KOPT-K1 (cell line): ENCODE measurements around the gene HLA-DOB.

ENCODE experiments used
- H3K27ac ChIP-seq: fragments of 200-600 bp; sonication (generic); 2 replicates; pipeline ENCODE4 v1.5.1; 2016; ENCODE audit warnings: antibody characterized with exemption, mild to moderate bottlenecking, low read depth, low read length; ENCODE audit not compliant: poor library complexity, severe bottlenecking
- H3K36me3 ChIP-seq: fragments of 200-600 bp; sonication (generic); 2 replicates; pipeline ENCODE4 v1.5.1; 2017; ENCODE audit warnings: antibody characterized with exemption, mild to moderate bottlenecking, low read length, moderate library complexity; ENCODE audit not compliant: insufficient read depth
- H3K9me3 ChIP-seq: fragments of 200-600 bp; sonication (generic); 2 replicates; pipeline ENCODE4 v1.5.1; 2017; ENCODE audit warnings: antibody characterized with exemption, low read length, mild to moderate bottlenecking; ENCODE audit not compliant: insufficient read depth, poor library complexity, severe bottlenecking

HLA-DOB gene

GRCh38 chr6:32816746-32817204 is at the start of gene HLA-DOB:
Gene HLA-DOB (minus strand): TSS chr6:32817002. CDS start chr6:32816951, 51 bp downstream.
- Histone ChIP-seq H3K9me3 (no peaks in the 10 kb centered on the region), H3K27ac (no peak within 1 kb of the TSS), H3K36me3 (no peaks in the 10 kb centered on the region)

- no peak overlapping the region for H3K27ac ChIP-seq
- H3K36me3 ChIP-seq, result peaks cover 15% of the 10 kb centered on the region
- no peaks in the 10 kb centered on the region for H3K9me3 ChIP-seq
Observed at GRCh38 chr6:32865724-32866443, 49.1 kb upstream of the HLA-DOB start.

- Histone ChIP-seq H3K36me3 (peaks cover 46% of the 10 kb centered on the region), H3K27ac (no peak overlapping the region)
Observed at GRCh38 chr6:32862725-32863124, 45.9 kb upstream of the HLA-DOB start.

GRCh38 chr6:32860674-32861073 is 43.9 kb upstream of the HLA-DOB start:
- Histone ChIP-seq H3K9me3 (no peaks in the 10 kb centered on the region), H3K36me3 (peaks cover 66% of the 10 kb centered on the region), H3K27ac (no peak overlapping the region)

More at GRCh38 chr6:32862725-32863124, 45.9 kb upstream of the HLA-DOB start:
- H3K9me3 ChIP-seq, result no peaks in the 10 kb centered on the region

- H3K9me3 ChIP-seq, result no peaks in the 10 kb centered on the region
- peaks cover 66% of the 10 kb centered on the region for H3K36me3 ChIP-seq
- H3K27ac ChIP-seq, result no peak overlapping the region
Observed at GRCh38 chr6:32858194-32858593, 41.4 kb upstream of the HLA-DOB start.

GRCh38 chr6:32857156-32857891 is 40.5 kb upstream of the HLA-DOB start:
- Histone ChIP-seq H3K36me3 (peaks cover 65% of the 10 kb centered on the region), H3K27ac (no peak overlapping the region), H3K9me3 (no peaks in the 10 kb centered on the region)

- no peaks in the 10 kb centered on the region for H3K9me3 ChIP-seq
- peak overlapping the region; percentile 97 for H3K27ac ChIP-seq
- peaks cover 58% of the 10 kb centered on the region for H3K36me3 ChIP-seq
Observed at GRCh38 chr6:32855467-32856174, 38.8 kb upstream of the HLA-DOB start.

- Histone ChIP-seq H3K27ac (peak overlapping the region; percentile 97), H3K36me3 (peaks cover 58% of the 10 kb centered on the region), H3K9me3 (no peaks in the 10 kb centered on the region)
Observed at GRCh38 chr6:32854376-32855178, 37.8 kb upstream of the HLA-DOB start.

- Histone ChIP-seq H3K27ac (peak within 1 kb of the TSS; percentile 97), H3K9me3 (no peaks in the 10 kb centered on the region), H3K36me3 (peaks cover 55% of the 10 kb centered on the region)
Observed at GRCh38 chr6:32853541-32854375, 37.0 kb upstream of the HLA-DOB start, which contains the start of the genes PSMB9 and TAP1. Gene PSMB9 (plus strand): TSS chr6:32854192. CDS start chr6:32854230, 38 bp downstream. Gene TAP1 (minus strand): TSS chr6:32853704. CDS start chr6:32853636, 68 bp downstream.

GRCh38 chr6:32852844-32853540 is 36.2 kb upstream of the HLA-DOB start:
- peak overlapping the region; percentile 97 for H3K27ac ChIP-seq
- H3K36me3 ChIP-seq, result peaks cover 55% of the 10 kb centered on the region
- no peaks in the 10 kb centered on the region for H3K9me3 ChIP-seq

GRCh38 chr6:32852018-32852843 is 35.4 kb upstream of the HLA-DOB start:
- Histone ChIP-seq H3K9me3 (no peaks in the 10 kb centered on the region), H3K36me3 (peaks cover 55% of the 10 kb centered on the region), H3K27ac (peak overlapping the region; percentile 97)

- peaks cover 55% of the 10 kb centered on the region for H3K36me3 ChIP-seq
- H3K9me3 ChIP-seq, result no peaks in the 10 kb centered on the region
- no peak overlapping the region for H3K27ac ChIP-seq
Observed at GRCh38 chr6:32851025-32851424, 34.2 kb upstream of the HLA-DOB start.
